Prostate gland (tissue), 2 donors: ENCODE data around the gene HOXD9. TPM values are rescaled to one million over a fixed set of nuclear protein-coding genes. Genes with fewer than 3 reads are reported as not detected.

Experiments
- DNase-seq: peaks from one replicate; pipeline ENCODE4 v3.0.0-alpha.2; 2019; ENCODE audit warnings: low spot score
- H3K27ac ChIP-seq, 2 donors: fragments of 200-600 bp; sonication (generic); 2 replicates each; pipeline ENCODE4 v1.5.1; 2017 to 2019
- H3K27me3 ChIP-seq: fragments of 200-600 bp; sonication (generic); replicated peaks from 2 replicates; pipeline ENCODE4 v1.5.1; 2019; ENCODE audit not compliant: insufficient read depth
- H3K36me3 ChIP-seq, 2 donors: fragments of 200-600 bp; sonication (generic); 1 replicate in 1 of 2; 2 replicates in 1 of 2; pipeline versions ENCODE4 v1.5.1 to v1.8.1; 2017 to 2019
- H3K4me1 ChIP-seq: fragments of 200-600 bp; sonication (generic); replicated peaks from 2 replicates; pipeline ENCODE4 v1.5.1; 2019
- H3K4me3 ChIP-seq, 2 donors: fragments of 200-600 bp; sonication (generic); 2 replicates each; pipeline ENCODE4 v1.5.1; 2017 to 2019
- H3K9me3 ChIP-seq: fragments of 200-600 bp; sonication (generic); 2 replicates; pipeline ENCODE4 v1.5.1; 2017
- POLR2A ChIP-seq: fragments of 450-650 bp; IDR thresholded peaks from one replicate; pipeline ENCODE4 v1.6.1; 2016; ENCODE audit warnings: antibody characterized with exemption, mild to moderate bottlenecking
- POLR2AphosphoS5 ChIP-seq: sonication (generic); formaldehyde crosslinking; IDR thresholded peaks from one replicate; pipeline ENCODE4 v1.6.1; 2017; ENCODE audit warnings: antibody characterized with exemption
- WGBS: methylation state at CpG from one replicate; pipeline ENCODE4 v1.1.5; 2018; 5-methylcytosine and 5-hydroxymethylcytosine counted together
- intact Hi-C: fragments of 100-400 bp; cut with DNase I; formaldehyde crosslinking; loops from one replicate; pipeline ENCODE4 v1.14.2; 2022
- total RNA-seq, 2 donors: library from RNA; depleted of rRNA; stranded (reverse); fragments of >200 nt; gene quantifications; one replicate each; pipeline ENCODE4 v1.1.0, GENCODE V29; 2016
- TF ChIP-seq, protein P1 (sequence below), 4 experiments: fragments of 200-600 bp in 2 of 4; fragments of 450-650 bp in 2 of 4; sonication (generic) in 2 of 4; IDR thresholded peaks; 1 replicate in 3 of 4; 2 replicates in 1 of 4; pipeline ENCODE4 v1.5.1; 2016 to 2019; ENCODE audit warnings: antibody characterized with exemption in 4 of 4, mild to moderate bottlenecking in 2 of 4, moderate library complexity in 2 of 4

HOXD9 gene
- total RNA-seq, 2 donors from 2014 or later = 5.9 to 29.1 TPM

DNA sequence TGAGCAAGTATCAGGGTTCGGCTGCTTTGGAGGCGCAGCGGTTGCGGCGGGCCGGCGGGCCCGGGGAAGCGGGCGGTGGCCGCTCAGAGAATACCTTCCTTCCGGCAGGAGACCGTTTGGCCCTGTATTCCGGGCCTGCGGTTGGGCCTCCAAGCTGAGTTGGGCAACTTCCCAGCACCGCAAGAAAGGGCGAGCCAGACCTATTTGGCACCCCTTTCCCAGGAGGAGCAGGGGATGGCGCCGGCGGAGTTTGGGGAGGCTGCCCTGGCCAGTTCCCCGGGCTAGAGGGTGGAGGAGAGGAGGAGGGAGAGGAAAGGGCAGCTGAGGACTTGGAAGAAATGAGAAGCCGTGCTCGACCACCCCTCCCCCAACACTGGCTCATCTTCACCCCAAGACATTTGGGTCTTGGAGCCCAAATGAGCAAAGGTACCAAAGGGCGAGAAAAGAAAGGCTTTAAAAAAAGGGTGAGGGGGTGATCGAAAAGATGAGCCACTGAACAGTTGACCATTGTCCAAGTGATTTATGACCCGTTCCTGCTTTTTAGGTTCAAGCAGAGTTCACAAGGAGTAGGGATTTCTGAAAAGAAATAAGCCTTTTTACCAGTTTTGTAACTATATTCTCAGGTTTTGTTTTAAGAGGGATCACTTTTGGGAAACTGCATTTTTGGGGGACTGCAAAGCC lies 43.0 kb downstream of the HOXD9 start:
- H3K27ac ChIP-seq = no peak overlapping the region
- peaks cover 40% of the 10 kb centered on the region for H3K27me3 ChIP-seq
- TF ChIP-seq POLR2AphosphoS5 = no peak
- TF ChIP-seq, protein P1, sequence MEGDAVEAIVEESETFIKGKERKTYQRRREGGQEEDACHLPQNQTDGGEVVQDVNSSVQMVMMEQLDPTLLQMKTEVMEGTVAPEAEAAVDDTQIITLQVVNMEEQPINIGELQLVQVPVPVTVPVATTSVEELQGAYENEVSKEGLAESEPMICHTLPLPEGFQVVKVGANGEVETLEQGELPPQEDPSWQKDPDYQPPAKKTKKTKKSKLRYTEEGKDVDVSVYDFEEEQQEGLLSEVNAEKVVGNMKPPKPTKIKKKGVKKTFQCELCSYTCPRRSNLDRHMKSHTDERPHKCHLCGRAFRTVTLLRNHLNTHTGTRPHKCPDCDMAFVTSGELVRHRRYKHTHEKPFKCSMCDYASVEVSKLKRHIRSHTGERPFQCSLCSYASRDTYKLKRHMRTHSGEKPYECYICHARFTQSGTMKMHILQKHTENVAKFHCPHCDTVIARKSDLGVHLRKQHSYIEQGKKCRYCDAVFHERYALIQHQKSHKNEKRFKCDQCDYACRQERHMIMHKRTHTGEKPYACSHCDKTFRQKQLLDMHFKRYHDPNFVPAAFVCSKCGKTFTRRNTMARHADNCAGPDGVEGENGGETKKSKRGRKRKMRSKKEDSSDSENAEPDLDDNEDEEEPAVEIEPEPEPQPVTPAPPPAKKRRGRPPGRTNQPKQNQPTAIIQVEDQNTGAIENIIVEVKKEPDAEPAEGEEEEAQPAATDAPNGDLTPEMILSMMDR (IDR thresholded peaks at IDR 0.05) = no peak
- no peak for TF ChIP-seq POLR2A
- no peak overlapping the region for H3K4me3 ChIP-seq
- no peaks in the 10 kb centered on the region for H3K4me1 ChIP-seq
- intact Hi-C loops = no loop called here
- no peak for DNase-seq
- H3K9me3 ChIP-seq = no peaks in the 10 kb centered on the region
- 9% methylated on average over 26 of the region's 26 CpGs for WGBS
- H3K36me3 ChIP-seq = no peaks in the 10 kb centered on the region

DNA sequence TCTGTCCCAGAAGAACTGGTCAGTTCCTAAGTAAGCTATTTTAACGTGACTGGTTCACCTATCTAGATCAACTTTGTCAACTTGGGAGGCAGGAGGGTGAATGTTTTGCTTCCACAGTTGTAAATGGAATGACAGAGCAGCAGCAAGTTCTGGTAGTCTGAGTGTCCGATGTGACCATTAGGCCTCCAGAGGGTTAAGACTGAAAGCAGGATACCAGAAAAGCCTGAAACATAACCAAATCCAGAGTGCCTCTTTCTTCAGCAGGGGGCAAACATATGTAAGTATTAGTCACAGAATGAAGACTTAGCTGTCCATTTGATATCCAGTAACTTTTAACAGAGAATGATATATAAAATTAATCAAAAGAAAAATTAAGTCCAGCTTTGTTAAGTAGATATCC lies 43.8 kb downstream of the HOXD9 start:
- Histone ChIP-seq H3K27ac (no peak overlapping the region), H3K9me3 (no peaks in the 10 kb centered on the region), H3K27me3 (peaks cover 36% of the 10 kb centered on the region), H3K4me1 (no peaks in the 10 kb centered on the region), H3K36me3 (no peaks in the 10 kb centered on the region), H3K4me3 (no peak overlapping the region)
- no peak for DNase-seq
- intact Hi-C loops = no loop called here
- WGBS = 59% methylated on average over 2 of the region's 2 CpGs
- no peak for TF ChIP-seq POLR2A
- TF ChIP-seq, protein P1 (IDR thresholded peaks at IDR 0.05) = no peak
- TF ChIP-seq POLR2AphosphoS5 = no peak

DNA sequence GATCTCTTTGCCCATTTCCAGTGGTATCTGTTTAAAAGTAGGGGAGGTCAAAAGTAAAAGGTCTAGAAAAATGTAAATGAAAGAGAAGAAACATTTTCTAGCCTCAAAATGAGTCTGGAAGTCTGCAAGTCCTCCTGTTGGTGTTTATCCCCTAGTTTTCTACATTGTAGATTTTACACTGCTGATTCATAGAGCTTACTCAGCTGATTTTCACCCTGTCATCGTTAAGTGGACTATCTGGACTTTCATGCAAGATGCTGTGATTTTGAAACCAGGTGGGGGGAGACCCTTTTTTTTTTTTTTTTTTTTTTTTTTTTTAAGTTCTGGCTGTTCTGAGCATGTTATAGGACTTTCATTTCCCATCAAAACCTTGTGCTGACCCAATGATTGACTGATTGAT lies 44.9 kb downstream of the HOXD9 start:
- Histone ChIP-seq H3K27ac (no peak overlapping the region), H3K4me1 (no peaks in the 10 kb centered on the region), H3K27me3 (peaks cover 40% of the 10 kb centered on the region), H3K9me3 (no peaks in the 10 kb centered on the region), H3K36me3 (no peaks in the 10 kb centered on the region), H3K4me3 (no peak overlapping the region)
- TF ChIP-seq POLR2A = no peak
- TF ChIP-seq POLR2AphosphoS5 = no peak
- TF ChIP-seq, protein P1 (IDR thresholded peaks at IDR 0.05) = no peak
- intact Hi-C loops = no loop called here
- no peak for DNase-seq
- 63% methylated on average over 1 of the region's 1 CpG for WGBS

DNA sequence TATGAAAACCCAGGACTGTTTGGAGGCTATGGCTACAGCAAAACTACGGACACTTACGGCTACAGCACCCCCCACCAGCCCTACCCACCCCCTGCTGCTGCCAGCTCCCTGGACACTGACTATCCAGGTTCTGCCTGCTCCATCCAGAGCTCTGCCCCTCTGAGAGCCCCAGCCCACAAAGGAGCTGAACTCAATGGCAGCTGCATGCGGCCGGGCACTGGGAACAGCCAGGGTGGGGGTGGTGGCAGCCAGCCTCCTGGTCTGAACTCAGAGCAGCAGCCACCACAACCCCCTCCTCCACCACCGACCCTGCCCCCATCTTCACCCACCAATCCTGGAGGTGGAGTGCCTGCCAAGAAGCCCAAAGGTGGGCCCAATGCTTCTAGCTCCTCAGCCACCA lies 46.7 kb downstream of the HOXD9 start:
- TF ChIP-seq, protein P1 (IDR thresholded peaks at IDR 0.05) = no peak
- TF ChIP-seq POLR2AphosphoS5 (no peak), POLR2A (no peak)
- 93% methylated on average over 5 of the region's 5 CpGs for WGBS
- H3K4me3 ChIP-seq = no peak overlapping the region
- intact Hi-C loops = no loop called here
- no peaks in the 10 kb centered on the region for H3K9me3 ChIP-seq
- H3K27me3 ChIP-seq = peaks cover 27% of the 10 kb centered on the region
- no peaks in the 10 kb centered on the region for H3K4me1 ChIP-seq
- H3K27ac ChIP-seq = no peak overlapping the region
- no peaks in the 10 kb centered on the region for H3K36me3 ChIP-seq
- DNase-seq = no peak

DNA sequence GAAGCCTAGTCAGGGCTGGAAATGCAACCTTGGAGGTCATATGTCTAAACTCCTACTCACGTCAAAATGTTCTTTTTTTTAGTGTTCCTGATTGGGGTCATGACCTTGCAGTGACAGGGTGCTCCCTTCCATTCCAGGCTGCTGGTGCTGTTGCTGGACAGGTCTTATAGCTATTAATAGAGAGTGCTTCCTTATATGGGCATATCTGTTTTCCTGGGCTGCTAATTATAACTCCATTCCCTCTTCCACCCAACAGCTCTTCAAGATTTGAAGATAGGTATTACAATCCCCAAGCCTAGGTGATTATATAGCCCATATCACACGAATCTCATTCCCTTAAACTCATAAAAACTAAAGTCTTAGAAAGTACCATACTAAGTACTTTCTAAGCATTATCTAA lies 47.2 kb downstream of the HOXD9 start:
- no peaks in the 10 kb centered on the region for H3K4me1 ChIP-seq
- 70% methylated on average over 2 of the region's 2 CpGs for WGBS
- H3K27me3 ChIP-seq = peaks cover 28% of the 10 kb centered on the region
- H3K27ac ChIP-seq = no peak overlapping the region
- H3K9me3 ChIP-seq = no peaks in the 10 kb centered on the region
- intact Hi-C loops = no loop called here
- H3K4me3 ChIP-seq = no peak overlapping the region
- no peak for DNase-seq
- no peaks in the 10 kb centered on the region for H3K36me3 ChIP-seq
- TF ChIP-seq, protein P1 (IDR thresholded peaks at IDR 0.05) = no peak
- TF ChIP-seq POLR2AphosphoS5 = no peak
- TF ChIP-seq POLR2A = no peak
